ENCODE measurements around the gene CR1.

GRCh38 chr1:207645635-207646081 is 149.7 kb downstream of the CR1 start:
- TF ChIP-seq CTCF (IDR thresholded peaks at IDR 0.05) (no peak), POLR2A (IDR thresholded peaks at IDR 0.05) (no peak), EP300 (IDR thresholded peaks at IDR 0.05; ENCODE audit: low read depth) (no peak), POLR2AphosphoS5 (IDR thresholded peaks at IDR 0.05) (no peak)

Measured in transverse colon (tissue), 4 donors.